GM19035 (cell line): ENCODE data around the gene LNX1.

ENCODE experiments used
- ATAC-seq: cut with Tn5 transposase; IDR thresholded peaks from one replicate; pipeline ENCODE4 v1.9.1; 2021; ENCODE audit not compliant: unreplicated experiment

LNX1 gene

DNA sequence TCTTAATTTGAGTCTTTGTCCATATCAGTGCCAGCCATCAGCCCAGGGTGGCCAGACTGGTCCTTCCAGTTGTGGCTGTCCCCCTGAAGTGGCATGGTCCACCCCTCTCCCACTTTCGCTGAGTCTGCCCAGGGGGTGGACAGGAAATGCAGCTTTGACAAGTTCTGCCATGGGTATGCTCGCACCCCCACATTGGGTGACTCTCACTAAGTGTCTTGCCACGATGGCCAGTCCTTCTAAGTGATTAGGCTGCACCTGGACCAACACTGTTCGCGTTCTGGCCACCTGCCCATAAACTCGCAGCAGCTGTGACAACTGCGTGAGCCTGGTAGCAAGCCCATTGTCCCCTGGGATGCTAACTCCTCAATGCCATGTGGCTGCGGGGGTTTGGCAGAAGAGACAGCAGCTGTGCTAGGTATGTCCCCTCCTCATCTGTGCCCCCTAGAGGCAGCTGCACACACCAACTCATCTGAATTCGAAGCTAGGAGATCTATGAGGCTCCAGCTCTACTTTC, 10.0 kb upstream of the LNX1 start:
- ATAC-seq = peak; percentile 68

GRCh38 chr4:53599632-53600031, 8.3 kb upstream of the LNX1 start:
- ATAC-seq = no peak

DNA sequence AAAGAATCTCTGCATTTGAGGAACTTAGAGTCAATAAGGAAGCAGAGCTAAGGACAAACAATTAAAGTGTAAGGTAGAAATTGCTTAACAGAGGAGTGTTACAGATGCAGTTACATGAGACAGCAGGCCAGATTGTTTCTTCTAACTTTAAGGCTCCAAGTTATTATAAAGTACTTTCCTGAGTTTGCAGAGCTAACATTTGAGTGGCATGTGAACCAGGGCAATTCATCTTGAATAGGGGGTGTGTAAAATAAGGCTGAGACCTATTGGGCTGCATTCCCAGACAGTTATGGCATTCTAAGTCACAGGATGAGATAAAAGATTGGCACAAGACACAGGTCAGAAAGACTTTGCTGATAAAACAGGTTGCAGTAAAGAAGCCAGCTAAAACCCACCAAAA, 7.6 kb upstream of the LNX1 start:
- no peak for ATAC-seq

- ATAC-seq = no peak
Measured at GRCh38 chr4:53598483-53598882, 7.2 kb upstream of the LNX1 start.

- ATAC-seq = no peak
Measured at GRCh38 chr4:53596901-53597300, 5.6 kb upstream of the LNX1 start.

DNA sequence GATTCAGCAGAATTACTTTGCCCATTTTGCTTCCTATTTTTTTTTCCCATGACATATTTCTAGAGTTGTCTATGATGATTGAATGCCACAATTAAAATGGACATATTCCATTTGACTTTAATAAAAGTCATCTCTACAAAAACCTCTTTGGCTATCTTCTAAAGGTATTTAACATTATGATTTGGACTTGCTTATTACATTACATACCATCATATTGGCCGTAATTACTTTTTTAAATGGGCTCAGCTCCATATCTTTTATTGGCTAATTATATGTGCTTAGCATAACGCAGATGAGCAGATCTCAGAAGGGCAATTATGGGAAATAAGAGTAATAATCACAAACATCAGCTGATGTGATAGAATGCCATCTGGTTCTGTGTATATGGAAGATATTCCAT, 4.5 kb upstream of the LNX1 start:
- ATAC-seq = no peak

GRCh38 chr4:53595204-53595603, 3.9 kb upstream of the LNX1 start:
- ATAC-seq = no peak

GRCh38 chr4:53593765-53594164, 2.5 kb upstream of the LNX1 start:
- no peak for ATAC-seq

- ATAC-seq = no peak
Measured at GRCh38 chr4:53592686-53593501, 1.6 kb upstream of the LNX1 start.

DNA sequence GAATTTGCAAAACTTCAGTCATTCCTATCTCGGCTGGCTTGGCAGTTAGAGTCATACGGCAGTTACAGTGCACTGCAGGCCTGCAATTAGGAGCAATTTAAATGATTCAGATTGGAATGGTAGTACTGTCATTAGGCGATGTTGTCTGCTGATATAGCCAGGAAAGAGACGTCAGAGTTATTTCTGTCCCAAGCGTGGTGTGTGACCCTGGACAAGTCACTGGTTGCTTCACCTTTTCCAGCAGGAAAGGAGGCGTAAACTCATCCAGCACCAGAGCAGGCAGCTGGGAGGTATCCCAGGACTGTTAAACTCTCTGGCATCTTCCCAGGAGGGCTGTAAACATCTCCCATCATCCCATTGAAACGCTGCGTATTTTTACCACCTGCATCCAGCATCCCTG, 836 bp upstream of the LNX1 start:
- no peak for ATAC-seq

DNA sequence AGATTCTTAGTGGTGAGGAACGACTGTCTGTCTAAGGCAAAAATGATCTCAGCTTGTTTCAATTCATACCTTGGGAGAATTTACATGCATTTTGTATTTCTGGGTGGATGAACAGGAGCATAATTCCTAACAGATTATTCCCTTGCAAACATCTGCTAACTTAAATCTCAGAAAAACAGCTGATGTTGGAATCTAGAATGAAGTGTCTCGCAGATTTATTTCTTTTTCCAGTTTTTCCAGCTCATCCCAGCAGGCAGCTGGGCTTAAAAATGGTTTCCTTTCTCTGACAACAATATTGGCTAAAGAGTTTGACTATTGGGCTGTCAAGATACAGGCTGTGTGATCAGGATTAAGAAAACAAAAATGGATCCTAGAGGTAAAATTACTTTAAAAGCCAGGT, 1.1 kb downstream of the LNX1 start:
- ATAC-seq = no peak

DNA sequence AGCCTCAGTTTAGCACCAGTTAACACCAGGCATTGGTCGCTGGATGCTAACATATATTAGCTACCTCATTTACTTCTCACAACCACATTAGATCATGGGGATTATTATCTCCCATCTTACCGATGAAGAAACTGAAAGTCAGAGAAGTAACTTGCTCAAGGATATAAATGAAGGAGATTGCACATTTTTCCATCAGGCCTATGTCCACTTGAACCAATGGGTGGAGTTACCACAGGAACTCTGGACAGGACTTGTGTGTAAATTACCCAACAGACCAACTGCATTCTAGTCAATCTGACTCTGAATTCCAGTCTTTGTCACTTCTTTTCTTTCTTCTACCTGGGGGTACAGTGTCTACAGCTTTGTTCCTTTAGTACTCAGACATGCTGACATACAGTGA, 1.8 kb downstream of the LNX1 start:
- ATAC-seq = no peak

DNA sequence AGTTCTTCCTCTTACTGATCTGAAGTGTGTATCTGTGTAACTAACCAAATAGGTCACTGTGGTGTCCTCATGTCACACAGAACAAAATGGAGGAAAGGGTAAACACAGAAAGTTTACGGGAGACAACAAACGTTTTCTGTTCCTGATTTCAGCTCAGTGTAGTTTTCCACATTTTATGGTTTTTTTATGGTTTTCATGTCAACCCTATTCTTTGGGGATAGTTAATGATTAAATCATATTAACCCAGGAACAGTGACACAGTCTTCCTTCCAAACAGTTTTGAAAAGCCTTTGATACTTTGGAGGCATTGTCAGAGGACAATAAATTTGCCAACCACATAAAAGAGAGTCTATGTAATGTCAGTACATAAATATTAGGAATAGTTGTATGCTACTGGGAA, 4.2 kb downstream of the LNX1 start:
- no peak for ATAC-seq

DNA sequence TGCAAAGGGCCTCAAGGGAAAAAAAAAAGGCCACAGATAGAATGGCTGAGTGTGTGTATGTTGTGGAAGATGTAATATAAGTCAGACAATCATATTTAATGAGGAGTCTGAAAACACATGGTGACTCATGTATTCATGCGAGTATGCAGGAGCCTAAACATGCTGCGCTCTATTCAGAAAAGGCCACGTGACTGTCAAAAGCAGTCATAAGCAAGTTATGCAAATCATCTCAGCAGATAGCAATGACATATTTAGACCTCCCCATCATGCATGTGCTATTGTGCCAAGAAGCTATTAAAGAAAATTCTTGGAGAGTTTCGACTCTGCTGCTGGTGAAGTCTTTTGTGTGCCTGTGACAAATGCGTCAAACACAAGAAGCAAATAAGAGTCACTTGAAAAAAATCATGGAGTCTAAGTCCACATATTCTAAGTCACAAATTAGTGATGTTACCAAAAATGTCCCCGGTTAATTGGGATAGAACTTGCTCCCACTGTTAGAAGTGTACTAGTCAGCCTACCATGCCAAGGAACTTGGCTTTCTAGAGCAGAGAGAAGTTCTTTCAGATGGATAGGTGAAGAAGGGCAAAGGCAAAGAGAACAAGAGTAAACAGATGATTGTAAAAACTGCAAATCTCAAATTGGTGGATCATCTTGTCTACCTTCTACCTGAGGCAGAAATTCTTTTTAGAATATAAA, 5.0 kb downstream of the LNX1 start:
- no peak for ATAC-seq

DNA sequence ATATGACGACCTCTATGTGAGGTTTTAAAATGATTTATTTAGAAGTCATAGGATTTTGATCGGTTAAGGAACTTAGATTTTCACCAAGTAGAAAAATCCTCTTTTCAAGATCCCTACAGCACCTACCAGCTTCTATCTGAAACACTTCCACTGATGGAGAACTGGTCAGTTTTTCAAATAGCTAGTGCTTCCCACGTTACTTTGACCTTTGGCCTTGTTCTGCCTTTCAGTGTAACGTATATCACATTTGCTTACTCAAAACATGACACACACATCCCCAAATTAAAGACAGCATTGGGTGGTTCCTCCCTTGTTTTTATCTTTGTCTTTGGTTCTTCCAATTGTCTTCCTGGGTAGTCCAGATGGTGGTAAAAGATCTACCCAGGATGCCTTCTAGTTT, 6.6 kb downstream of the LNX1 start:
- ATAC-seq = no peak

DNA sequence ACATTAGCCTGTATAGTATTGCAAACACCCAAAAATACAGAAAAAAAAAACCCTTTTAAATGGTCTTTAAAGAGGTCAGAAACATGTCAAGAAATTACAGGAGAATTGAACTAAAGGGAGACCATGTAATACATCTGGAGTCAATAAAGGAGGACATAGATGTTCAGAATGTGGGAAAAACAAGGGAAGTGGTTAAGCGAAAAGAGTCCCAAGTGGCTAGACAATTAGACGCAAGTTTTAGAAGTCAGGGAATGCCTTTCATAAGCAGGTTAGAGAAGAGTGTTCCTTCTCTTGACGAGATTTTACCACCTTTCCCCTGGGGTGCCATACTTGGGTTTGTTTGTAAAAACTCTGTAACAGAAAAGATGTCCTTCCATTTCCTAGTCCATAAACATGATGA, 7.8 kb downstream of the LNX1 start:
- no peak for ATAC-seq

- no peak for ATAC-seq
Measured at GRCh38 chr4:53582194-53582593, 9.1 kb downstream of the LNX1 start.

- no peak for ATAC-seq
Measured at GRCh38 chr4:53580274-53580673, 11.0 kb downstream of the LNX1 start.

DNA sequence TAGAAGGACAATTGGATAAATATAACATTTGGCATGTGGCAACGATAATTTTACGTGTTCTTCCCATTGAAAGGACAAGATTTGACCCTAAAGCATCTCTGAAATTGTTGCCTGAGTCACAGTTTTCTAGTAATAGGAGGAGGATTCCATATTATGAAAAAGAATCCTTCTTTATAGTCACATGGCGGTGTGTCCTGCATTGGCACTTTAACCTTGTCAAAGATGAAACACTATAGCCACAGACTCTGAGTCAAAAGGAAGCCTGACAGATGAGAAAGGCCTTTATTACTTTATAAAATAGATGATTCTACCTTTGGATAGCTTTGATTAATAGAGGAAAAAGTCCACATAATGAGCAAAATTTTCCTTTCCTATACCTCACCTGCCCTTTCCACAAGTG, 11.5 kb downstream of the LNX1 start:
- no peak for ATAC-seq

- ATAC-seq = no peak
Measured at GRCh38 chr4:53576676-53577372, 14.5 kb downstream of the LNX1 start.

- ATAC-seq = no peak
Measured at GRCh38 chr4:53576071-53576617, 15.1 kb downstream of the LNX1 start.

DNA sequence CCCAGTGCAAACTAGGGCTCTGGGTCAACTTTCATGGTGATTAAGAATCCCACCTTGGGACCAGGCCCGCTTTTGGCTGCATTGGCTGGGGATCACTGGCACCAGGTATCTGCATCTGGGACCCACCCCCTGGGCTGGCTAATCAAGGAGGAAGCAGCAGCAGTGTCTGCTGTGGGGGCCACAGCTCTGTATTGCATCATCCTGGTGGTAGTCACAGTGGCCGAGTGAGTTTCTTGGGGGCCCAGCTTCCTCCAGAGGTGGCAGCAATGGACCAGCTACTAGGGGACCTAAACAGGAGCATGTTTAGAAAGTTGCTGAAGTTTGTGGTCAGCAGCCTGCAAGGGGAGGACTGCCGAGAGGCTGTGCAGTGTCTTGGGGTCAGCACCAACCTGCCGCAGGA, 15.7 kb downstream of the LNX1 start:
- ATAC-seq = no peak
